PC-9 (cell line): ENCODE measurements around the gene GUCD1.

Source experiments
- EZH2 ChIP-seq: fragments of 200-600 bp; sonication (generic); IDR thresholded peaks from 2 replicates; pipeline ENCODE4 v1.8.0; 2017; ENCODE audit warnings: antibody characterized with exemption, low read depth
- TF ChIP-seq, protein P1 (sequence below): fragments of 200-600 bp; sonication (generic); conservative IDR thresholded peaks from 2 replicates; pipeline ENCODE4 v1.6.1; 2017; ENCODE audit warnings: mixed run types, antibody characterized with exemption, mild to moderate bottlenecking, moderate library complexity

DNA sequence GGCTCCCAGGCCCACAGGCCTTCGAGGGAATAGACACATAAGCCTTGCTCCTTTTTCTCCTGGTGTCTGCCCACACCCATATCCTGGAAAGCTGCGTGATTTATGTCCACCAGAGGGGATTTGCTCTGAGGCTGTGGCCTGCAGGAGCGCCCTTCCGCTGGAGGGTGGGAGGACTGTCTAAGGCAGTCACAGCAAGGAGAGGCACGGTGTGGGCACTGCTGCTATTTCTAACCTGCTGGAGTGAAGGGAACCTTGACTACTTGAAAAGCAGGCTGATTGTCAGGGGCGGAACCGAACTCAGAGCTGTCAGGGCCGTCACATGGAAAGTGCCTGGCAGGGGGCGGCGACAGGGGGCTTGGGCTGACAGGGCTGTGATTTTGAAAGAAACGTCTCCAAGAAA lies 56.1 kb downstream of the GUCD1 start:
- TF ChIP-seq, protein P1, sequence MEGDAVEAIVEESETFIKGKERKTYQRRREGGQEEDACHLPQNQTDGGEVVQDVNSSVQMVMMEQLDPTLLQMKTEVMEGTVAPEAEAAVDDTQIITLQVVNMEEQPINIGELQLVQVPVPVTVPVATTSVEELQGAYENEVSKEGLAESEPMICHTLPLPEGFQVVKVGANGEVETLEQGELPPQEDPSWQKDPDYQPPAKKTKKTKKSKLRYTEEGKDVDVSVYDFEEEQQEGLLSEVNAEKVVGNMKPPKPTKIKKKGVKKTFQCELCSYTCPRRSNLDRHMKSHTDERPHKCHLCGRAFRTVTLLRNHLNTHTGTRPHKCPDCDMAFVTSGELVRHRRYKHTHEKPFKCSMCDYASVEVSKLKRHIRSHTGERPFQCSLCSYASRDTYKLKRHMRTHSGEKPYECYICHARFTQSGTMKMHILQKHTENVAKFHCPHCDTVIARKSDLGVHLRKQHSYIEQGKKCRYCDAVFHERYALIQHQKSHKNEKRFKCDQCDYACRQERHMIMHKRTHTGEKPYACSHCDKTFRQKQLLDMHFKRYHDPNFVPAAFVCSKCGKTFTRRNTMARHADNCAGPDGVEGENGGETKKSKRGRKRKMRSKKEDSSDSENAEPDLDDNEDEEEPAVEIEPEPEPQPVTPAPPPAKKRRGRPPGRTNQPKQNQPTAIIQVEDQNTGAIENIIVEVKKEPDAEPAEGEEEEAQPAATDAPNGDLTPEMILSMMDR = no peak
- no peak for TF ChIP-seq EZH2
